Brain microvascular endothelial cell (primary cell): ENCODE measurements around the gene HOXB6.

ENCODE experiments used
- DNase-seq: peaks from one replicate; pipeline ENCODE4 v3.0.0-alpha.2; 2020
- H3K27ac ChIP-seq: fragments of 250-450 bp; sonication (Bioruptor Pico); 2 replicates; pipeline ENCODE4 v1.5.1; 2020; ENCODE audit warnings: mild to moderate bottlenecking, moderate library complexity
- H3K27me3 ChIP-seq: fragments of 250-450 bp; sonication (Bioruptor Pico); replicated peaks from 2 replicates; pipeline ENCODE4 v1.5.1; 2020; ENCODE audit warnings: mild to moderate bottlenecking
- H3K36me3 ChIP-seq: fragments of 250-450 bp; sonication (Bioruptor Pico); replicated peaks from 2 replicates; pipeline ENCODE4 v1.5.1; 2020; ENCODE audit warnings: mild to moderate bottlenecking
- H3K4me3 ChIP-seq: 2 replicates; pipeline ENCODE4 v1.5.1; 2011; ENCODE audit warnings: low read depth, mild to moderate bottlenecking, control low read depth, low read length, moderate library complexity
- CTCF ChIP-seq: IDR thresholded peaks from 2 replicates; pipeline ENCODE4 v1.5.1; 2011; ENCODE audit warnings: low read depth, mild to moderate bottlenecking, moderate library complexity, low read length, control low read depth, inconsistent platforms; ENCODE audit errors: missing control alignments
- in situ Hi-C: cut with HindIII; loops from 2 replicates; pipeline ENCODE4 v1.10.0; 2017; ENCODE audit warnings: low sequenced_read_pairs, low pct_ligation_motif_present

HOXB6 gene

GRCh38 chr17:48568499-48569239 is 36.1 kb downstream of the HOXB6 start:
- TF ChIP-seq CTCF, result no peak
- no peak for DNase-seq
- H3K4me3 ChIP-seq, result peak overlapping the region; percentile 30
- peaks cover 97% of the 10 kb centered on the region for H3K27me3 ChIP-seq
- no peak overlapping the region for H3K27ac ChIP-seq
- no peaks in the 10 kb centered on the region for H3K36me3 ChIP-seq
- in situ Hi-C loops, result no loop called here

GRCh38 chr17:48567646-48568354 is 37.0 kb downstream of the HOXB6 start:
- TF ChIP-seq CTCF, result no peak
- Histone ChIP-seq H3K27me3 (peaks cover 95% of the 10 kb centered on the region), H3K36me3 (no peaks in the 10 kb centered on the region), H3K27ac (no peak overlapping the region), H3K4me3 (no peak overlapping the region)
- in situ Hi-C loops, result no loop called here
- DNase-seq, result no peak

- Histone ChIP-seq H3K36me3 (no peaks in the 10 kb centered on the region), H3K27ac (no peak overlapping the region), H3K27me3 (peaks cover 95% of the 10 kb centered on the region), H3K4me3 (no peak overlapping the region)
- in situ Hi-C loops, result no loop called here
- no peak for TF ChIP-seq CTCF
- DNase-seq, result no peak
Measured at GRCh38 chr17:48567209-48567608, 37.6 kb downstream of the HOXB6 start.

- H3K27ac ChIP-seq, result no peak overlapping the region
- DNase-seq, result no peak
- in situ Hi-C loops, result no loop called here
- H3K36me3 ChIP-seq, result no peaks in the 10 kb centered on the region
- H3K4me3 ChIP-seq, result no peak overlapping the region
- peaks cover 95% of the 10 kb centered on the region for H3K27me3 ChIP-seq
- no peak for TF ChIP-seq CTCF
Measured at GRCh38 chr17:48566717-48567116, 38.1 kb downstream of the HOXB6 start.

GRCh38 chr17:48565925-48566710 is 38.7 kb downstream of the HOXB6 start:
- no peak overlapping the region for H3K4me3 ChIP-seq
- no peak for DNase-seq
- in situ Hi-C loops, result no loop called here
- peaks cover 95% of the 10 kb centered on the region for H3K27me3 ChIP-seq
- no peak for TF ChIP-seq CTCF
- no peaks in the 10 kb centered on the region for H3K36me3 ChIP-seq
- no peak overlapping the region for H3K27ac ChIP-seq
